NCI-H526 treated with DMSO at 0.1 percent for 48 hours (cell line): ENCODE data around the gene CCM2.
A peak's percentile ranks its signal among the peaks of the same experiment; 100 is the strongest.
"Not testable (repeated sequence)": the region's sequence is repeated elsewhere in the genome, so short reads cannot be mapped to it uniquely, and the experiment has no call there.

Experiments used
- DNase-seq: peaks from one replicate; lab custom pipeline; 2025; lab: John Stamatoyannopoulos, UW

Gene CCM2

GRCh38 chr7:44982535-44982923 lies 17.5 kb upstream of the CCM2 start:
- DNase-seq = no peak

GRCh38 chr7:44982970-44983369 lies 17.0 kb upstream of the CCM2 start:
- DNase-seq = no peak

GRCh38 chr7:44983742-44984477 lies 16.1 kb upstream of the CCM2 start:
- DNase-seq = no peak

- no peak for DNase-seq
These were observed 15.6 kb upstream of the CCM2 start for GRCh38 chr7:44984478-44984758.

- no peak for DNase-seq
These were observed 14.8 kb upstream of the CCM2 start for GRCh38 chr7:44985033-44985695.

GRCh38 chr7:44985900-44986217 lies 14.1 kb upstream of the CCM2 start:
- DNase-seq = no peak

- DNase-seq = peak; percentile 81
These were observed 13.6 kb upstream of the CCM2 start for GRCh38 chr7:44986218-44987053.

GRCh38 chr7:44987457-44987856 lies 12.5 kb upstream of the CCM2 start:
- DNase-seq = no peak

- no peak for DNase-seq
These were observed 12.0 kb upstream of the CCM2 start for GRCh38 chr7:44987996-44988395.

GRCh38 chr7:44988701-44989100 lies 11.3 kb upstream of the CCM2 start:
- no peak for DNase-seq

GRCh38 chr7:44989132-44989531 lies 10.9 kb upstream of the CCM2 start:
- no peak for DNase-seq

- no peak for DNase-seq
These were observed 9.6 kb upstream of the CCM2 start for GRCh38 chr7:44990109-44991023.

- not testable (repeated sequence) for DNase-seq
These were observed 7.8 kb upstream of the CCM2 start for GRCh38 chr7:44992004-44992795.

GRCh38 chr7:44994877-44995554 lies 5.0 kb upstream of the CCM2 start:
- no peak for DNase-seq

GRCh38 chr7:44995555-44996493 lies 4.2 kb upstream of the CCM2 start:
- no peak for DNase-seq

GRCh38 chr7:44998153-44998871 lies 1.7 kb upstream of the CCM2 start:
- DNase-seq = no peak

- DNase-seq = peak; percentile 97
These were observed 532 bp upstream of the CCM2 start for GRCh38 chr7:44999245-45000092.

GRCh38 chr7:45001138-45001694 lies 1.2 kb downstream of the CCM2 start:
- peak; percentile 34 for DNase-seq
